SJSA1 (cell line): ENCODE data around the gene SLC49A3. TPM values are rescaled to one million over a fixed set of nuclear protein-coding genes. Genes with fewer than 3 reads are reported as not detected.
"Not testable (repeated sequence)": the region's sequence is repeated elsewhere in the genome, so short reads cannot be mapped to it uniquely, and the experiment has no call there.

Experiments
- DNase-seq, 2 experiments: peaks; one replicate each; pipeline ENCODE4 v3.0.0-alpha.2; 2015 to 2020; ENCODE audit warnings: low spot score in 2 of 2, low read depth in 1 of 2
- H3K27ac ChIP-seq: fragments of 250-450 bp; sonication (Bioruptor Pico); 2 replicates; pipeline ENCODE4 v1.5.1; 2020; ENCODE audit warnings: mild to moderate bottlenecking, moderate library complexity
- H3K27me3 ChIP-seq: fragments of 250-450 bp; sonication (Bioruptor Pico); replicated peaks from 2 replicates; pipeline ENCODE4 v1.5.1; 2020; ENCODE audit warnings: mild to moderate bottlenecking, moderate library complexity
- H3K36me3 ChIP-seq: fragments of 250-450 bp; sonication (Bioruptor Pico); 2 replicates; pipeline ENCODE4 v1.5.1; 2020; ENCODE audit warnings: mild to moderate bottlenecking
- H3K4me1 ChIP-seq: fragments of 250-450 bp; sonication (Bioruptor Pico); replicated peaks from 2 replicates; pipeline ENCODE4 v1.6.1; 2021; ENCODE audit warnings: mild to moderate bottlenecking
- H3K4me3 ChIP-seq: fragments of 250-450 bp; sonication (Bioruptor Pico); 2 replicates; pipeline ENCODE4 v1.5.1; 2020; ENCODE audit warnings: mild to moderate bottlenecking
- H3K9me3 ChIP-seq: fragments of 250-450 bp; sonication (Bioruptor Pico); replicated peaks from 2 replicates; pipeline ENCODE4 v1.5.1; 2020; ENCODE audit warnings: mild to moderate bottlenecking
- total RNA-seq: library from RNA; depleted of rRNA; stranded (reverse); fragments of >200 nt; shearing (Covaris generic); gene quantifications from 2 replicates; pipeline ENCODE4 v1.2.3, GENCODE V29; 2014

Gene SLC49A3
- total RNA-seq, 1 experiment from 2014 or later: not detected

- no peak overlapping the region for H3K4me3 ChIP-seq
- H3K9me3 ChIP-seq: no peaks in the 10 kb centered on the region
- no peak overlapping the region for H3K27ac ChIP-seq
- no peaks in the 10 kb centered on the region for H3K27me3 ChIP-seq
- H3K36me3 ChIP-seq: no peaks in the 10 kb centered on the region
- no peak for DNase-seq
- H3K4me1 ChIP-seq: no peaks in the 10 kb centered on the region
Observed at GRCh38 chr4:712916-713632, 24.1 kb upstream of the SLC49A3 start.

GRCh38 chr4:712093-712492 is 23.1 kb upstream of the SLC49A3 start:
- Histone ChIP-seq H3K27ac (no peak overlapping the region), H3K9me3 (no peaks in the 10 kb centered on the region), H3K4me3 (no peak overlapping the region), H3K36me3 (no peaks in the 10 kb centered on the region), H3K27me3 (no peaks in the 10 kb centered on the region), H3K4me1 (no peaks in the 10 kb centered on the region)
- no peak for DNase-seq

- H3K36me3 ChIP-seq: no peaks in the 10 kb centered on the region
- H3K9me3 ChIP-seq: no peaks in the 10 kb centered on the region
- no peak overlapping the region for H3K4me3 ChIP-seq
- no peak for DNase-seq
- H3K4me1 ChIP-seq: no peaks in the 10 kb centered on the region
- H3K27ac ChIP-seq: no peak overlapping the region
- no peaks in the 10 kb centered on the region for H3K27me3 ChIP-seq
Observed at GRCh38 chr4:710916-711315, 22.0 kb upstream of the SLC49A3 start.

GRCh38 chr4:710116-710515 is 21.2 kb upstream of the SLC49A3 start:
- DNase-seq: no peak

GRCh38 chr4:709348-709747 is 20.4 kb upstream of the SLC49A3 start:
- H3K4me1 ChIP-seq: no peaks in the 10 kb centered on the region
- H3K9me3 ChIP-seq: no peaks in the 10 kb centered on the region
- H3K27ac ChIP-seq: no peak overlapping the region
- no peak for DNase-seq
- H3K4me3 ChIP-seq: no peak overlapping the region
- H3K27me3 ChIP-seq: no peaks in the 10 kb centered on the region
- H3K36me3 ChIP-seq: peaks cover 3% of the 10 kb centered on the region; the same call in 1 of the 2 replicates

More at GRCh38 chr4:710116-710515, 21.2 kb upstream of the SLC49A3 start:
- Histone ChIP-seq H3K27me3 (no peaks in the 10 kb centered on the region), H3K4me1 (no peaks in the 10 kb centered on the region), H3K27ac (no peak overlapping the region), H3K9me3 (no peaks in the 10 kb centered on the region), H3K4me3 (no peak overlapping the region), H3K36me3 (peaks cover 3% of the 10 kb centered on the region; the same call in 1 of the 2 replicates)

- no peak for DNase-seq
- Histone ChIP-seq H3K9me3 (no peaks in the 10 kb centered on the region), H3K27ac (no peak overlapping the region), H3K27me3 (no peaks in the 10 kb centered on the region), H3K4me3 (no peak overlapping the region), H3K4me1 (no peaks in the 10 kb centered on the region), H3K36me3 (peaks cover 3% of the 10 kb centered on the region; the same call in 1 of the 2 replicates)
Observed at GRCh38 chr4:708631-708933, 19.6 kb upstream of the SLC49A3 start.

GRCh38 chr4:707929-708630 is 19.1 kb upstream of the SLC49A3 start:
- no peak overlapping the region for H3K27ac ChIP-seq
- no peak for DNase-seq
- peaks cover 3% of the 10 kb centered on the region; the same call in 1 of the 2 replicates for H3K36me3 ChIP-seq
- H3K9me3 ChIP-seq: no peaks in the 10 kb centered on the region
- no peak overlapping the region for H3K4me3 ChIP-seq
- no peaks in the 10 kb centered on the region for H3K4me1 ChIP-seq
- no peaks in the 10 kb centered on the region for H3K27me3 ChIP-seq

- Histone ChIP-seq H3K36me3 (peaks cover 3% of the 10 kb centered on the region; the same call in 1 of the 2 replicates), H3K9me3 (no peaks in the 10 kb centered on the region), H3K27ac (no peak overlapping the region), H3K4me1 (no peaks in the 10 kb centered on the region), H3K27me3 (no peaks in the 10 kb centered on the region), H3K4me3 (no peak overlapping the region)
- DNase-seq: no peak
Observed at GRCh38 chr4:706834-707598, 18.1 kb upstream of the SLC49A3 start.

GRCh38 chr4:706083-706633 is 17.2 kb upstream of the SLC49A3 start:
- not testable (repeated sequence) for DNase-seq, H3K36me3 ChIP-seq, H3K9me3 ChIP-seq, H3K4me1 ChIP-seq, H3K27me3 ChIP-seq
- Histone ChIP-seq H3K4me3 (peak overlapping the region; percentile 92), H3K27ac (peak overlapping the region; percentile 88)

- peak within 1 kb of the TSS; percentile 92 for H3K4me3 ChIP-seq
- H3K36me3 ChIP-seq: peaks cover 3% of the 10 kb centered on the region; the same call in 1 of the 2 replicates
- no peaks in the 10 kb centered on the region for H3K27me3 ChIP-seq
- H3K9me3 ChIP-seq: no peaks in the 10 kb centered on the region
- H3K4me1 ChIP-seq: no peaks in the 10 kb centered on the region
- peak within 1 kb of the TSS; percentile 88 for H3K27ac ChIP-seq
- peak; percentile 63 to 91 for DNase-seq
Observed at GRCh38 chr4:705278-706082, 16.5 kb upstream of the SLC49A3 start, which contains the start of gene PCGF3. Gene PCGF3 (plus strand): TSS chr4:705832. CDS start chr4:733681, 27,849 bp downstream.

- Histone ChIP-seq H3K27ac (no peak overlapping the region), H3K4me1 (no peaks in the 10 kb centered on the region), H3K27me3 (no peaks in the 10 kb centered on the region), H3K9me3 (no peaks in the 10 kb centered on the region), H3K36me3 (peaks cover 3% of the 10 kb centered on the region; the same call in 1 of the 2 replicates), H3K4me3 (no peak overlapping the region)
- no peak for DNase-seq
Observed at GRCh38 chr4:704971-705277, 16.0 kb upstream of the SLC49A3 start.

- H3K9me3 ChIP-seq: no peaks in the 10 kb centered on the region
- no peaks in the 10 kb centered on the region for H3K4me1 ChIP-seq
- no peak overlapping the region for H3K4me3 ChIP-seq
- DNase-seq: no peak
- no peaks in the 10 kb centered on the region for H3K27me3 ChIP-seq
- H3K36me3 ChIP-seq: peaks cover 3% of the 10 kb centered on the region; the same call in 1 of the 2 replicates
- no peak overlapping the region for H3K27ac ChIP-seq
Observed at GRCh38 chr4:704198-704891, 15.4 kb upstream of the SLC49A3 start.
